H1 (cell line): ENCODE results near the gene GCLC. TPM values are rescaled to one million over a fixed set of nuclear protein-coding genes. Genes with fewer than 3 reads are reported as not detected.

ENCODE experiments used
- POLR2AphosphoS5 ChIP-seq: IDR thresholded peaks from 2 replicates; pipeline ENCODE4 v1.6.1; 2011; ENCODE audit warnings: low read depth, low read length
- SUZ12 ChIP-seq: fragments of 200-600 bp; sonication (generic); IDR thresholded peaks from 2 replicates; pipeline ENCODE4 v1.6.1; 2012; ENCODE audit warnings: mild to moderate bottlenecking, inconsistent platforms, low read length, moderate library complexity, mixed read lengths
- TEAD4 ChIP-seq: IDR thresholded peaks from 2 replicates; pipeline ENCODE4 v1.6.1; 2012; ENCODE audit warnings: low read depth, low read length, inconsistent platforms, mixed read lengths
- polyA plus RNA-seq, 7 experiments: library from polyadenylated mRNA; depleted of rRNA in 3 of 7; stranded (reverse) in 5 of 7; unstranded in 2 of 7; fragments of >200 nt in 5 of 7; fragments of 200-250 nt in 2 of 7; gene quantifications; 1 replicate in 5 of 7; 2 replicates in 1 of 7; 4 replicates in 1 of 7; pipeline versions ENCODE4 v1.2.1 to v1.2.3, GENCODE V29; 2011 to 2013; ENCODE audit warnings: missing spikeins in 2 of 7, mixed read lengths in 2 of 7
- total RNA-seq: library from RNA; stranded (reverse); fragmentation: NEBNext Ultra II Directional; extraction: Animal tissue kit (Norgen Biotek cat#: 25700); gene quantifications from 2 replicates; pipeline ENCODE4 v1.2.1, GENCODE V29; 2021

Gene GCLC
- total and polyA plus RNA-seq, 2 of the 8 experiments (the other 6 are each of a cell fraction or from before 2014, with no cell fraction given), result 15.8 to 54.0 TPM

DNA sequence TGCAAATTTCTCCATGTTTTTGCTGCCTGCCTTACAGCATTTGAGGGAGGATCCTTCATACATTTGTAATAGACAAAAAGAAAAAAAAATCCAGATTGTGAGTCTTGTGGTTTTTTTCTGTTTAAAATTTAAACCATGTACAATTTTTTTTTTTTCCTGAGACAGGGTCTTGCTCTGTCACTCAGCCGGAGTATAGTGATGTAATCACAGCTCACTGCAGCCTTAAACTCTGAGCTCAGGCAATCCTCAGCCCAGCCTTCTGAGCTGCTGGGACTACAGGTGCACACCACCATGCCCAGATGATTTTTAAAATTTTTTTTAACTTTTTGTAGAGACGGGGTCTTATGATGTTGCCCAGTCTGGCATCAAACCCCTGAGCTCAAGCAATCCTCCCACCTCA lies 97.0 kb downstream of the GCLC start (continued):
- no peak for TF ChIP-seq SUZ12
- TF ChIP-seq TEAD4, result no peak
- no peak for TF ChIP-seq POLR2AphosphoS5
- TF ChIP-seq, all 59 proteins: peak for 0

Other genes starting within 250 kb of the GCLC start
- gene ELOVL5, start 196.2 kb downstream of the GCLC start, total RNA-seq, result 151 and 156 TPM in 2 replicates
- 71.4 and 113 TPM in 2 replicates for gene ELOVL5, start 196.2 kb downstream of the GCLC start, polyA plus RNA-seq (2011; rRNA removed)
- 0.39 and 0.54 TPM in 2 replicates for gene KLHL31, start 120.7 kb upstream of the GCLC start, total RNA-seq
- 0.15 and 0.28 TPM in 2 replicates for gene KLHL31, start 120.7 kb upstream of the GCLC start, polyA plus RNA-seq (2011; rRNA removed)
- 15.9 and 16.2 TPM in 2 replicates for gene LRRC1, start 249.9 kb upstream of the GCLC start, total RNA-seq
- gene LRRC1, start 249.9 kb upstream of the GCLC start, polyA plus RNA-seq (2011; rRNA removed), result 6.7 and 7.1 TPM in 2 replicates